Forelimb muscle (tissue), 1 donor: Measurements from ENCODE around the gene BRF1. TPM values are rescaled to one million over a fixed set of nuclear protein-coding genes. Genes with fewer than 3 reads are reported as not detected.

Source experiments
- DNase-seq: peaks from one replicate; pipeline ENCODE4 v3.0.0-alpha.2; 2013; ENCODE audit warnings: low read depth
- polyA plus RNA-seq: library from polyadenylated mRNA; unstranded; fragments of 120-200 nt; gene quantifications from one replicate; pipeline ENCODE4 v1.2.1, GENCODE V29; 2013; ENCODE audit not compliant: insufficient read length

Gene BRF1
- polyA plus RNA-seq, 1 donor: 22.8 TPM

GRCh38 chr14:105211086-105211757 lies 89.6 kb downstream of the BRF1 start:
- no peak for DNase-seq

- DNase-seq: no peak
These were observed 90.4 kb downstream of the BRF1 start for GRCh38 chr14:105210266-105211025.

DNA sequence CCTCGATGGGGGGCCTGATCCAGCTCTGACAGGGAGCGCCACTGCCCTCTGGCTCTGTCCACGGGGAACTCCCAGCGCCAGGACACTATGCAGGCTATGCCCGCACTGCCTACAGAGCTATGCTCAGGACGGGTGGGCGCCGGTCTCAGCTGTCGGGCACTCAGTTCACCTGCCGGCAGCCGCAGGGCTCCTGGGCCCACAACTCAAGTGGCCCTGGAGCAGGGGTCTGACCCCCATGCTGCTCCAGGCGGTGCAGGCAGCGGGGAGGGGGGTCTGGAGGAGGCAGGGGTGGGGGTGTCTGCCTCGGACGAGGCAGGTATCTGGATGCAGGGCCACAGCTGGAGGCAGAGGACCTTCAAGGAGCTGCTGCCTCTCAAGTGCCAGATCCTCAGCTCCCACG lies 91.2 kb downstream of the BRF1 start:
- no peak for DNase-seq

DNA sequence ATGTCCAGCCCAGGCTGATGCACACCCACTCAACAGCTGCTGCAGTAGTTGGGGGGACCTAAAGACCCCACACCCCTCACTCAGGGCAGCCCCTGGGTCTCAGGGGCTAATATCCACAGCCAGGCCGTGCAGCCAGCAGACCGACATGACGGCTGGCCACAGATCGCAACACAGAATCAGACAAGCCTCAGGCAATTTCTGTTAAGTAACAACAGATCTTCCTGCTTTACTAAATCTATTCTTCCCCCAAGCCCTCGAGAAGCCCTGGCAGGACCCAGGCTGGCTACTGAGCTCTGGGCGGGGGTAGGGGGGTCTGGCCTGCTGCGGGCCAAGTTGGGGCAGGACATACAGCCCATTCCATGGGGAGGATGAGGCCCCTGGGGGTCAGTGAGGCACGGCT lies 91.7 kb downstream of the BRF1 start:
- DNase-seq: no peak

DNA sequence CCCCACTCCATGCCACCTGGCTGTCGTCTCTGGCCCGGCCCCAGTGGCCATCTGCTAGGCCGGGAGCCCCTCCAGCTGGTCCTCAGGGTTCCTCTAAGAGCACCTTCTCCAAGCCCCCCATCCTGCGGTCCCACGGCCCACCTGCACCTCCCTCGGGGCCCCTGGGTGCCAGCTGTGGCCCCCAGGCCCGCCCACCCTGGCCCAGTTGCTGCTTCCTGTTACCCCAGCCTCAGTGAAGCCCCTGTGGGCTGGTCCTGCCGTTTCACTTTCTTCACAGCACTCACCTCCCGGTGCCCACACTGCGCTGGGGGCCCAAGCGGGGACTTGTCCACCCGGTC lies 92.1 kb downstream of the BRF1 start:
- DNase-seq: no peak

DNA sequence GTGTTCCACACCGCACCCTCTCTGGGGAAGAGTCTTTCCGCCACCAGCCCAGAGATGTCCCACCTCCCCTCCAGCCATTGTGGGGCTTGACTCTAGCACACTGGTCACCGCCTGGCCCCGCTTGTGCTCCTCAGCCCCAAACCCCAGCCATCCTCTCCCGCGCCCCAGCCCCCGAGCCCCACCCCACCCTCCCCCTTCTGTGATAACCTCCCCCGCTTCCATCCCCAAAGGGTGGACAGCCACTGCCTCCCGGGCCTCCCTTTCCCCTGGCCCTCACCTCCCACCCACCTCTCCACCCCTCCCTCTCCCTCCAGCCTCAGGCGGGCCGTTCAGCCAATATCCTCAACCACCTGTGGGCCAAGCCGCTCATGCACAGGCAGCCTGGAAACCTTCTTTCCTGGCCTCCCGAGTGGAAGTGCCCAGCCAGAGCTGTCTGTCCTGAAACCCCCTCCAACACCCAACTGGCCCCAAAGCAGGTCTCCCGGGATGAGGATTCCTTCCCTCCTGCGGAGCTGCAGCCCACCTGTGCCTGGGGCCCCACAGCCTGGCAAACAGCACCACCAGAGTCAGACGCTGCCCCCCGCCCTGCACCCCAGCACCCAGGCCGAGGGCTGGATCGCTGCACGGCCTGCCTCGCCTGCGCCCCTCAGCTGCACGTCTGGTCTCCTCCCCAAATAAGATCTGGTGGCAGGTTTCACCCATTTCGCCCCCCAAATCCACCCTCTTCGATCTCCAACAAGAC lies 92.6 kb downstream of the BRF1 start:
- DNase-seq: no peak

DNA sequence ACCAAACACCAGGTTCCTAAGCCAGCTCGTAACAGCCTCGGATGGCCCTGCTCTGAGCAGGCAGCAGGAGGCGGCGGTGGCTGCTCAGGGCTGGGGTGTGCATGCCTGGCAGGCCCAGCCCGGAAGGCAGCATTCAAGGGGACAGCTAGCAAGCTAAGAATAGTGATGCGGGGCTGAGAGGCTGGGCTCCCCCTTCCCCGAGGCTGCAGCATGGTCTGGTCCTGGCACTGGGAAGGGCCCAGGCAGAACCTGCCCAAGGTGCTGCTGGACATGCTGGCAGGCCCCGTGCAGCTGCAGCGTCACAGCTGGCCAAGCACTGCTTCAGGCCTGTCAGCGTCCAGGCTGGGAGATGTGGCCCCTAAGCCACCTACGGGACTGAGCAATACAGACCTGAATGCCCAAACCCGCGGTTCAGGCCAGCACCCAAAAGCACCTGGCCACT lies 93.3 kb downstream of the BRF1 start:
- DNase-seq: no peak

GRCh38 chr14:105206873-105207272 lies 93.9 kb downstream of the BRF1 start:
- no peak for DNase-seq

- DNase-seq: no peak
These were observed 95.1 kb downstream of the BRF1 start for GRCh38 chr14:105205673-105206208.

DNA sequence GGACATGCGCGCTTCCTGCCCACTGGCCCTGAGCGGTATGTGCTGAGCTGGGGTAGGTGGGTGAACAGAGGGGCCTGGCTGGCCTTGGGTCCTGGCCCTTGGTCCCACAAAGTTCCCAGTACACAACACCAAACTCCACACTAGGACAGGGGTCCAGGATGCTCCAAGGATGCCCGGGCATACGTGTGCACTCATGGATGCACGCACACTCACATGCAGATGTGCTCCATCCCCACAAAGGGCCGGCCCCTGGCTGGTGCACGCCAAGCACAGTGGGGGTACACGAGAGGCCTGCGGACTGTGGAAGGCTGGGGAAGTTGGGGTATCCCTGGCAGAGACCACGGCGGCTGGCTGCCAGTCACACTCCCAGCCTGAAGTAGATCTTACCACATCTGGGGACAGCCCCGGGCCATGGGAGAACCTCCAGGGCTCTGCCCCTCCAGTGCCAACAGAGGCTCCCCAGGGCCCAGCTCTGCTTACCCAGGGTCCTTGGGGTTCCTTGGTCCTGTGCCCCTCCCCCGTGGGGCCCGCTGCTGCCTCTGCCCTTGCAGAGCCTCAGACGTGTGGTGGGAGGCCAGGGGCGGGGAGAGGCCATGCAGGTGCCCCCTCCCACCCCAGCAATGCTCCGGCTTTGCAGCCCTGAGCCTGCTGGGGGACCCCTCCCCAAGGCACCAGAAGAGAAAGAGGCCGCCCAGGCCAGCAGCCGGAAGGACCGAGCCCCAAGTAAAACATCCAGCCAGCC lies 95.7 kb downstream of the BRF1 start:
- DNase-seq: no peak

GRCh38 chr14:105204206-105204930 lies 96.4 kb downstream of the BRF1 start:
- no peak for DNase-seq

GRCh38 chr14:105203701-105204100 lies 97.1 kb downstream of the BRF1 start:
- no peak for DNase-seq

DNA sequence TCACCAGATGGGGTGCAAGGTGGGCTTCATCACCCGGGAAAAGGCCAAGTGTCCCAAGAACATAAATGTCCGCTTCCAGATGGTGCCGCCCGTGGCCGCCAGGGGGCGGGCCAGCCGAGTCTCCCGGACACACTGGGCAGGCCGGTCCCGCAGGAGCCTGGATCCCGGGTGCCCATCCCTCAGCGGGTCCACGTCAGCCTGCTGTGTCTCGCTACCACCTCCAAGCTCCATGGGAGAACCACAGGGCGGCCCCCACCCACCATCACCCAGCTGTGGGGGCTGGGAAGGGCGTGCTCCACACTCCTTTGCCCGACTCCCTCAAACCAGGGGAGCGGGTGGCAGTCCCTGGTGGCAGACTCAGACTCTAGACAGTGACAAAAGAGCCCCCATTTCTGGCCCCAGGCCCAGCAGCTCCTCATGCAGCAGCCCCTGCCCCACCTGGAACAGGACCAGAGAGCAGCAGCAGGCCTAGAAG lies 97.7 kb downstream of the BRF1 start:
- no peak for DNase-seq

DNA sequence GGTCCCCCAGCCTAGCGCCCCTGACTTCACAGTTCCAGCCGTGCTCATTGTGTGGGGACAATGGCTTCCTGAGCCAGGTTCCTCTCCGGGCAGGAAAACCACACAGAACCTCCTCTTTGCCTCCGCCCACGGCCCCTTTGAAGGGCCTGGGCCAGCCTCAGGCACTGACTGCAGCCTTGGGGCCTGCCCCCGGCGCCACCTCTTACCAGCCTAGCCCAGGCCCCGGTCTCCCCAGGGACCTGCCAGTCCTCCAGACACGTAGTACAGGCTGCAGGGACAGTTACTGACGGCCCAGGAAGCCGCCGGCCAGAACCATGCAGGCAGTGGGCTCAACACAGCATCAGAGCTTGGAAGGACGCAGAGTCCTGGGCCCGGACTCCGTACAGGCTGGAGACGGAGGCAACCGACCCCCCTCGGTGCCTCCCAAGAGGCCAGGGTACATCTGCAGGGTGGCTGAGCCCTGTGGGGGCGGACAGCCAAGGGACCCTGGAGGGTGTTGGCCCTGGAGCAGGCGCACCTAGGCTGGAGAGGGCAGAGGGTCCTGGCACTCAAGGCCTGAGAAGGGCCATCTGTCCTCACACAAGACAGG lies 98.8 kb downstream of the BRF1 start:
- DNase-seq: no peak

DNA sequence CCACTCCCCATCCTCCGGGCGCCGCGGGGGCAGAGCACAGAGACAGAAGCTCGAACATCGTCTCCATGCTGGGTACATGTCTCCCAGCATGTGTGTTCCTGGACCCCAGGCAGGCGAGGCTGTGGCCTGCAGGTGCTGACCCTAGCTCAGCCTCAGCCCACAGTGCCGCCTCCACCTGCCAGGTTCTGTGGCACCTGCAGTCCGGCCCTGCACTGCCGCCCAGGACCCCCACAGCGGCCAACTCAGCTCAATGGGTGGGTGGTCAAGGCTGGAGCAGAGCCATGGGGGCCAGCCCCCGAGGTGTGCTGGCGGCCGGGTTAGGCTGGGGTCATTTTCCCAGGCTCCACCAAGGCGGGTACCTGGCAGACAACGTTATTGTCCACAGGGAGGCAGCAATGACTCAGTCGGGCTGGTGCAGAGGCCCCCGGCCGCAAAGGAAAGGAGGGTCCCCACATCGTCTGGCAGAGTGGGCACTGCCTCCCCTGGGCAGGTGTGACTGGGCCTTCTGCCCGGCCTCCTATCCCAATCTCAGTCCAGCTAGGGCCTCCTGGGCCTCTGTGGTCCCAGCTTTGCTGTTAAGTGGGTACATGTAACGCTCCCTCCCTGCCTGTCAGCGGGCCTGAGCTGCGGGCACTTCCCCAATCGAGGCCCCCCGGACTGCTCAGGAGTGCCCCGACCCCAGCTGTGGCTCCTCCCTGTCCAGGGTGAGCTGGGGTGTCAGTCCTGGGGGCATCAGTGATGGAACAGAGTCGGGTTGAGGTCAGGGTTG lies 99.5 kb downstream of the BRF1 start:
- no peak for DNase-seq

- no peak for DNase-seq
These were observed 100.2 kb downstream of the BRF1 start for GRCh38 chr14:105200641-105201040.

DNA sequence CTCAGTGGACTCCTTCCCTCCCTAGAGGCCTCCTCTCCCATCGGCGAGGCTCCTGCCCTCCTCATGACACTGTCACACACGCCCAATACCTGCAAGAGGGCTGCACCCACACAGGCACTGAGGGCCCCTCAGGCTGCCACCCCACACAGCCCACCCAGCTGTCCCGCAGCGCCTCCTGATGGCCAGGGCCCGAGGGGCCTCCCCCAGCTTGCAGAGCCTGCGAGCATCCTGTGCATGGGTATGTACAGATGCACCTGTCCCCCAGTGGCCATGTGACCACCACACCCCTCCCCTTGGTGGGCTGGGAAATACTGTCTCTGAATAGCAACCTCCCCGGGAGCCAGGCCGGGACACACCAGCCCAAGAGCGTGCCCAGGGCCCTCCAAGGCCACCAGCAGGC lies 100.7 kb downstream of the BRF1 start:
- no peak for DNase-seq

- no peak for DNase-seq
These were observed 101.7 kb downstream of the BRF1 start for GRCh38 chr14:105199093-105199492.

GRCh38 chr14:105198588-105198987 lies 102.2 kb downstream of the BRF1 start:
- DNase-seq: no peak

- DNase-seq: peak; percentile 71
These were observed 103.6 kb downstream of the BRF1 start for GRCh38 chr14:105197211-105197641.
